H9 (cell line): Measurements from ENCODE around the gene FLNC. TPM values are rescaled to one million over a fixed set of nuclear protein-coding genes. Genes with fewer than 3 reads are reported as not detected.

ENCODE experiments used
- DNase-seq: peaks from one replicate; pipeline ENCODE4 v3.0.0-alpha.2; 2017
- H2AFZ ChIP-seq: one replicate; pipeline ENCODE4 v1.6.1; 2013; ENCODE audit warnings: mild to moderate bottlenecking, low read length, control low read depth, moderate library complexity
- H2AK5ac ChIP-seq: 2 replicates; pipeline ENCODE4 v1.6.1; 2013; ENCODE audit warnings: low read length, control low read depth, mixed read lengths; ENCODE audit not compliant: insufficient read length
- H2BK120ac ChIP-seq: one replicate; pipeline ENCODE4 v1.6.1; 2013; ENCODE audit warnings: low read depth, mild to moderate bottlenecking, low read length, control low read depth, inconsistent platforms; ENCODE audit not compliant: poor library complexity, severe bottlenecking
- H2BK12ac ChIP-seq: 2 replicates; pipeline ENCODE4 v1.6.1; 2013; ENCODE audit warnings: low read length, control low read depth, mixed read lengths, low read depth; ENCODE audit not compliant: insufficient read length
- H2BK15ac ChIP-seq: 2 replicates; pipeline ENCODE4 v1.6.1; 2013; ENCODE audit warnings: low read depth, low read length, control low read depth
- H2BK20ac ChIP-seq: one replicate; pipeline ENCODE4 v1.6.1; 2013; ENCODE audit warnings: low read depth, mild to moderate bottlenecking, low read length, control low read depth, inconsistent platforms; ENCODE audit not compliant: poor library complexity, severe bottlenecking
- H2BK5ac ChIP-seq: 2 replicates; pipeline ENCODE4 v1.6.1; 2013; ENCODE audit warnings: low read length, control low read depth, mixed read lengths; ENCODE audit not compliant: insufficient read length
- H3K14ac ChIP-seq: 2 replicates; pipeline ENCODE4 v1.6.1; 2013; ENCODE audit warnings: low read length, control low read depth; ENCODE audit not compliant: insufficient read depth
- H3K18ac ChIP-seq: 2 replicates; pipeline ENCODE4 v1.6.1; 2013; ENCODE audit warnings: low read depth, mild to moderate bottlenecking, mixed read lengths, low read length, control low read depth; ENCODE audit not compliant: insufficient read length
- H3K23ac ChIP-seq: 2 replicates; pipeline ENCODE4 v1.6.1; 2013; ENCODE audit warnings: low read length, control low read depth, mixed read lengths, low read depth; ENCODE audit not compliant: insufficient read length
- H3K23me2 ChIP-seq: 2 replicates; pipeline ENCODE4 v1.6.1; 2013; ENCODE audit warnings: low read depth, mild to moderate bottlenecking, mixed read lengths, low read length, control low read depth; ENCODE audit not compliant: insufficient read length, poor library complexity, severe bottlenecking
- H3K27ac ChIP-seq: 2 replicates; pipeline ENCODE4 v1.5.1; 2013; ENCODE audit warnings: low read length, control low read depth, mixed read lengths, low read depth; ENCODE audit not compliant: insufficient read length
- H3K27me3 ChIP-seq: 2 replicates; pipeline ENCODE4 v1.6.1; 2013; ENCODE audit warnings: low read length, control low read depth, inconsistent platforms; ENCODE audit not compliant: insufficient read depth
- H3K4ac ChIP-seq: 2 replicates; pipeline ENCODE4 v1.6.1; 2013; ENCODE audit warnings: low read depth, mild to moderate bottlenecking, control low read depth, inconsistent platforms, low read length, moderate library complexity
- H3K4me1 ChIP-seq: 2 replicates; pipeline ENCODE4 v1.6.1; 2013; ENCODE audit warnings: low read length, control low read depth, inconsistent platforms; ENCODE audit not compliant: insufficient read depth
- H3K4me2 ChIP-seq: 2 replicates; pipeline ENCODE4 v1.6.1; 2013; ENCODE audit warnings: low read length, control low read depth, mixed read lengths; ENCODE audit not compliant: insufficient read length, insufficient read depth
- H3K56ac ChIP-seq: 2 replicates; pipeline ENCODE4 v1.6.1; 2013; ENCODE audit warnings: low read depth, mild to moderate bottlenecking, mixed read lengths, low read length, control low read depth; ENCODE audit not compliant: insufficient read length
- H3K79me1 ChIP-seq: 2 replicates; pipeline ENCODE4 v1.6.1; 2013; ENCODE audit warnings: low read depth, mild to moderate bottlenecking, moderate library complexity, low read length, control low read depth, inconsistent platforms; ENCODE audit not compliant: insufficient read depth, poor library complexity, severe bottlenecking
- H3K79me2 ChIP-seq: 2 replicates; pipeline ENCODE4 v1.6.1; 2013; ENCODE audit warnings: low read length, control low read depth, inconsistent platforms; ENCODE audit not compliant: insufficient read depth
- H3K9ac ChIP-seq: 2 replicates; pipeline ENCODE4 v1.6.1; 2013; ENCODE audit warnings: low read length, control low read depth, mixed read lengths; ENCODE audit not compliant: insufficient read length; ENCODE audit errors: extremely low read depth
- H3K9me3 ChIP-seq: one replicate; pipeline ENCODE4 v1.6.1; 2013; ENCODE audit warnings: low read depth, low read length, inconsistent platforms; ENCODE audit not compliant: control insufficient read depth
- H3T11ph ChIP-seq: one replicate; pipeline ENCODE4 v1.6.1; 2013; ENCODE audit warnings: mild to moderate bottlenecking, low read length, control low read depth, inconsistent platforms
- H4K20me1 ChIP-seq: one replicate; pipeline ENCODE4 v1.6.1; 2013; ENCODE audit not compliant: control insufficient read depth, insufficient read length, insufficient read depth
- H4K5ac ChIP-seq: 2 replicates; pipeline ENCODE4 v1.6.1; 2013; ENCODE audit warnings: low read depth, mild to moderate bottlenecking, mixed read lengths, low read length, control low read depth; ENCODE audit not compliant: insufficient read length
- H4K8ac ChIP-seq: replicated peaks from 2 replicates; pipeline ENCODE4 v1.6.1; 2013; ENCODE audit warnings: low read length, control low read depth, mixed read lengths, low read depth; ENCODE audit not compliant: insufficient read length
- H4K91ac ChIP-seq: 2 replicates; pipeline ENCODE4 v1.6.1; 2013; ENCODE audit warnings: low read depth, mild to moderate bottlenecking, moderate library complexity, mixed read lengths, low read length, control low read depth; ENCODE audit not compliant: insufficient read length
- H3K27ac Mint-ChIP-seq, 3 experiments: 2 replicates in 2 of 3; 3 replicates in 1 of 3; pipeline ENCODE4 v1.8.0; 2020 to 2021; ENCODE audit warnings: mixed read lengths in 3 of 3, mild to moderate bottlenecking in 1 of 3, moderate library complexity in 1 of 3
- H3K27me3 Mint-ChIP-seq: 2 replicates; pipeline ENCODE4 v1.8.0; 2021; ENCODE audit warnings: low read depth, mild to moderate bottlenecking, moderate library complexity, mixed read lengths
- H3K36me3 Mint-ChIP-seq, 3 experiments: 2 replicates in 2 of 3; 3 replicates in 1 of 3; pipeline ENCODE4 v1.8.0; 2020 to 2021; ENCODE audit warnings: low read depth in 3 of 3, mixed read lengths in 3 of 3; ENCODE audit not compliant: insufficient read depth in 1 of 3
- H3K4me1 Mint-ChIP-seq, 2 experiments: 2 replicates each; pipeline ENCODE4 v1.8.0; 2020; ENCODE audit warnings: mixed read lengths in 2 of 2
- H3K4me3 Mint-ChIP-seq, 2 experiments: 2 replicates in 1 of 2; 3 replicates in 1 of 2; pipeline ENCODE4 v1.8.0; 2020 to 2021; ENCODE audit warnings: mild to moderate bottlenecking in 2 of 2, mixed read lengths in 2 of 2, moderate library complexity in 1 of 2
- H3K9me3 Mint-ChIP-seq, 2 experiments: 2 replicates in 1 of 2; 3 replicates in 1 of 2; pipeline ENCODE4 v1.8.0; 2020; ENCODE audit warnings: mild to moderate bottlenecking in 2 of 2, mixed read lengths in 2 of 2, moderate library complexity in 1 of 2
- WGBS: extraction: QIAGEN DNeasy Blood & Tissue Kit; methylation state at CpG from one replicate; pipeline ENCODE4 v1.1.7; 2013; ENCODE audit warnings: missing lambda C conversion rate, low lambda C conversion rate, mixed read lengths; ENCODE audit not compliant: insufficient read length; ENCODE audit errors: extremely low coverage; 5-methylcytosine and 5-hydroxymethylcytosine counted together
- total RNA-seq: library from RNA; stranded (reverse); gene quantifications from 2 replicates; pipeline ENCODE4 v1.2.1, GENCODE V29; 2021
- TF ChIP-seq, protein P1 (sequence below): fragments of 200-600 bp; sonication (generic); conservative IDR thresholded peaks from 3 replicates; pipeline ENCODE4 v1.8.0; 2021; ENCODE audit warnings: antibody characterized with exemption, mild to moderate bottlenecking

FLNC gene
- total RNA-seq, 1 experiment from 2014 or later = 12.2 TPM

DNA sequence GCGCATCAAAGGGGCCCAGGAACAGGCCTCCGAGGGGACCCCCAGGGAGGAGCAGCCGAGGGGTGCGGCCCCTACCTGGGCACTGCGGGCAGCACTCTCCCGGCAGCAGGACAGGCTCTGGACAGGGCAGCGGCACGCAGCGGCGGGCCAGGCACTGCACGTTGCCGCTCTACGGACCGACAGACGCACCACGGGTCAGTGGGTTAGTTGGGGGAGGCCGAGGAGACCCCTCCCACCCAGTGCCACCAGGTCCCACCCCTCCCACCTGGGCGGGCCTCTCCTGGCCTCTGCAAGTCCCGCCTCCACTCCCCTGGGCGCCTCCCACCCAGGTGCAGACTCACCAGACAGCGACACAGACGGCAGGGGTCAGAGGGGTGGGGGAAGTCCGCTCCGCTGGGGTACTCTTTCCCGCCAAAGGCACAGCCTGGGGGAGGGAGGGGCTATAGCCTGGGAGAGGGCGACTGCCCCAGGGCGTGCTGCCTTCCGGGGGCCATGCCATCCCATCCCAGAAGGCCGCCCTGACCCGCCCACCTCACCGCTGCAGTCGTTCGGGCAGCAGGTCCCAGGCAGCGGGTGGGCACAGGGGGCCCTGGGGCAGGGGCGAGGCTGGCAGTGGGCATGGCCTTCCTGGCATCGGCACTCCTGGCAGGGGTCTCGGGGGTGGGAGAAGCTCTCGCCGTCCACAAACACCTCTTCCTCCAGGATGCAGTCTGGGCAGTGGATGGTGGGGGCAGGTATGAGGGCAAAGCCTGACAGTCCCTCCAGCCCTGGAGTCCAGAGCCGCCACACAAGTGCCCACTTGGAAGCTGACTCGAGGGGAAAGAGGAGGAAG lies 61.1 kb downstream of the FLNC start:
- Histone ChIP-seq H3K4me1 (no peaks in the 10 kb centered on the region), H3K79me1 (no peaks in the 10 kb centered on the region), H3K9ac (no peak overlapping the region), H3K14ac (no peak overlapping the region), H3K4me2 (peak overlapping the region; percentile 61), H3K27me3 (no peaks in the 10 kb centered on the region), H4K8ac (no peak overlapping the region), H2BK5ac (no peak overlapping the region), H3K18ac (no peak overlapping the region), H2AK5ac (no peak overlapping the region), H4K91ac (no peak overlapping the region), H3K9me3 (no peaks in the 10 kb centered on the region), H4K20me1 (no peaks in the 10 kb centered on the region), H2BK15ac (no peak overlapping the region), H2AFZ (no peak overlapping the region), H3K79me2 (no peaks in the 10 kb centered on the region), H3K27ac (no peak overlapping the region), H3K56ac (no peak overlapping the region), H2BK120ac (no peak overlapping the region), H3K23me2 (peaks cover 9% of the 10 kb centered on the region), H3T11ph (no peak overlapping the region), H3K4ac (no peak overlapping the region), H2BK12ac (no peak overlapping the region), H3K23ac (no peak overlapping the region), H4K5ac (no peak overlapping the region), H2BK20ac (no peak overlapping the region)
- H3K27me3 Mint-ChIP-seq = peaks cover 11% of the 10 kb centered on the region
- H3K9me3 Mint-ChIP-seq = no peaks in the 10 kb centered on the region
- peak; percentile 82 for DNase-seq
- TF ChIP-seq, protein P1, sequence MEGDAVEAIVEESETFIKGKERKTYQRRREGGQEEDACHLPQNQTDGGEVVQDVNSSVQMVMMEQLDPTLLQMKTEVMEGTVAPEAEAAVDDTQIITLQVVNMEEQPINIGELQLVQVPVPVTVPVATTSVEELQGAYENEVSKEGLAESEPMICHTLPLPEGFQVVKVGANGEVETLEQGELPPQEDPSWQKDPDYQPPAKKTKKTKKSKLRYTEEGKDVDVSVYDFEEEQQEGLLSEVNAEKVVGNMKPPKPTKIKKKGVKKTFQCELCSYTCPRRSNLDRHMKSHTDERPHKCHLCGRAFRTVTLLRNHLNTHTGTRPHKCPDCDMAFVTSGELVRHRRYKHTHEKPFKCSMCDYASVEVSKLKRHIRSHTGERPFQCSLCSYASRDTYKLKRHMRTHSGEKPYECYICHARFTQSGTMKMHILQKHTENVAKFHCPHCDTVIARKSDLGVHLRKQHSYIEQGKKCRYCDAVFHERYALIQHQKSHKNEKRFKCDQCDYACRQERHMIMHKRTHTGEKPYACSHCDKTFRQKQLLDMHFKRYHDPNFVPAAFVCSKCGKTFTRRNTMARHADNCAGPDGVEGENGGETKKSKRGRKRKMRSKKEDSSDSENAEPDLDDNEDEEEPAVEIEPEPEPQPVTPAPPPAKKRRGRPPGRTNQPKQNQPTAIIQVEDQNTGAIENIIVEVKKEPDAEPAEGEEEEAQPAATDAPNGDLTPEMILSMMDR = no peak
- peak overlapping the region in 1 of 2 experiments; percentile 45; a peak in 3 of 5 replicates for H3K4me3 Mint-ChIP-seq
- WGBS = no CpG with 5 or more reads among the region's 41 CpGs
- H3K36me3 Mint-ChIP-seq = no peaks in the 10 kb centered on the region; a peak in 1 of 7 replicates
- no peak overlapping the region for H3K27ac Mint-ChIP-seq
- H3K4me1 Mint-ChIP-seq = peaks cover 3 to 5% of the 10 kb centered on the region in 2 experiments; a peak in 2 of 4 replicates
